Measurements from ENCODE around the gene NAPEPLD. TPM values are rescaled to one million over a fixed set of nuclear protein-coding genes. Genes with fewer than 3 reads are reported as not detected.

Gene NAPEPLD
- total and polyA plus RNA-seq, 2 donors (not counting 3 experiments of a cell fraction or from before 2014, with no cell fraction given), result 2.6 to 6.7 TPM

DNA sequence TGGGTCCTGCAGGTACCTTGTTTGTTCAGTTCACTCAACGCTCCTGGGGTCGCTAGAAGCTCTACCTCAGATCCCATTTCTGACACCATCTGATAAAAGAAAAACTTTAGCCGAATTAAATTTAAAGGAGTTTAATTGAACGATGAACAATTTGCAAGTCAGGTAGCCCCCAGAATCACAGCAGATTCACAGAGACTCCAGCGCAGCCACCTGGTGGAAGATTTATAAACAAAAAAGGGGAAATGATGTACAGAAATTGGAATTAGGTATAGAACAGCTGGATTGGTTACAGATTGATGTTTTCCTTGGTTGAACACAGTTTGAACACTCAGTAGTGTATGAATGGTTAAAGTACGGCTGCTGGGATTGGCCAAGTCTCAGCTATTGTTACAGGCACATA lies 97.4 kb downstream of the NAPEPLD start:
- POLR2A ChIA-PET, result no interaction called here
- Histone ChIP-seq H3K27ac (ENCODE audit: insufficient read depth, low read depth, low read length) (no peak overlapping the region), H3K9me3 (replicated peaks; ENCODE audit: control insufficient read depth, insufficient read depth, low read length) (no peaks in the 10 kb centered on the region), H4K20me1 (replicated peaks; ENCODE audit: control insufficient read depth, extremely low read depth, insufficient read depth, low read length) (no peaks in the 10 kb centered on the region), H3K79me2 (ENCODE audit: control insufficient read depth, insufficient read depth, low read length) (no peaks in the 10 kb centered on the region), H3K4me1 (ENCODE audit: control insufficient read depth, extremely low read depth, insufficient read depth, low read length) (no peaks in the 10 kb centered on the region), H2AFZ (ENCODE audit: low read depth, low read length) (no peak overlapping the region), H3K9me1 (replicated peaks; ENCODE audit: control insufficient read depth, extremely low read depth, insufficient read depth, low read length) (no peaks in the 10 kb centered on the region), H3K4me2 (ENCODE audit: insufficient read depth, low read length) (no peak overlapping the region), H3K4me3 (replicated peaks in 1 of 3; ENCODE audit: insufficient read depth in 1 of 3, low read depth in 1 of 3, low read length in 3 of 3) (no peak overlapping the region), H3K36me3 (ENCODE audit: control insufficient read depth in 2 of 2, extremely low read depth in 1 of 2, insufficient read depth in 2 of 2, low read length in 2 of 2) (no peaks in the 10 kb centered on the region), H3K9ac (replicated peaks; ENCODE audit: extremely low read depth, insufficient read depth, low read length) (no peak overlapping the region), H3K27me3 (ENCODE audit: control insufficient read depth in 2 of 2, insufficient read depth in 2 of 2, low read length in 2 of 2) (no peaks in the 10 kb centered on the region)
- no TSS peak for BruUV-seq (replicated peaks)
- TF ChIP-seq POLR2AphosphoS5 (IDR thresholded peaks at IDR 0.05; ENCODE audit: insufficient read depth, low read depth, low read length) (no peak), MAX (IDR thresholded peaks at IDR 0.05; ENCODE audit: insufficient read depth, insufficient read length) (no peak), GATA2 (IDR thresholded peaks at IDR 0.05; ENCODE audit: insufficient read depth, insufficient read length, low read depth, low read length) (no peak), EZH2 (IDR thresholded peaks at IDR 0.05; ENCODE audit: borderline replicate concordance, low read depth, low read length, severe bottlenecking) (no peak), POLR2A (IDR thresholded peaks at IDR 0.05; ENCODE audit: low read depth, low read length) (no peak), MYC (IDR thresholded peaks at IDR 0.05; ENCODE audit: low read depth, low read length) (no peak), CTCF (IDR thresholded peaks at IDR 0.05; ENCODE audit: extremely low read depth in 1 of 2, insufficient read depth in 1 of 2, low read depth in 1 of 2, low read length in 2 of 2) (no peak), FOS (IDR thresholded peaks at IDR 0.05; ENCODE audit: borderline replicate concordance, insufficient read depth, low read length) (no peak), JUN (IDR thresholded peaks at IDR 0.05; ENCODE audit: borderline replicate concordance, insufficient read depth, insufficient read length, low read depth) (no peak)
- intact Hi-C loops (cut with micrococcal nuclease), result no loop called here
- CTCF ChIA-PET, result interaction anchor here (0.6 to 1.6 kb wide), 4 partner anchors 10 to 293 kb away, joined by 3 to 8 read pairs (median 3); no protein-coding TSS in a partner anchor
- FAIRE-seq (no peak), DNase-seq (ENCODE audit: low read depth, low spot score) (no peak)
- dilution Hi-C loops (cut with MboI; ENCODE audit: extremely low pct_ligation_motif_present, low sequenced_read_pairs), result no loop called here

Other genes with a start within 250 kb of the NAPEPLD start
- gene LRRC17, start 236.1 kb downstream of the NAPEPLD start, total RNA-seq, result 22.7 and 31.9 TPM in 2 replicates
- gene LRRC17, start 236.1 kb downstream of the NAPEPLD start, polyA plus RNA-seq, result 27.1 and 33.7 TPM in 2 replicates
- gene FBXL13, start 74.3 kb downstream of the NAPEPLD start, total RNA-seq, result 4.6 and 5.2 TPM in 2 replicates
- 3.9 and 4.0 TPM in 2 replicates for gene FBXL13, start 74.3 kb downstream of the NAPEPLD start, polyA plus RNA-seq
- gene ARMC10, start 74.0 kb downstream of the NAPEPLD start, total RNA-seq, result 29.8 and 39.2 TPM in 2 replicates
- 14.1 and 16.6 TPM in 2 replicates for gene ARMC10, start 74.0 kb downstream of the NAPEPLD start, polyA plus RNA-seq
- 36.8 and 39.7 TPM in 2 replicates for gene PMPCB, start 148.3 kb upstream of the NAPEPLD start, total RNA-seq
- 25.3 and 30.0 TPM in 2 replicates for gene PMPCB, start 148.3 kb upstream of the NAPEPLD start, polyA plus RNA-seq
- 33.3 and 36.3 TPM in 2 replicates for gene DNAJC2, start 195.7 kb upstream of the NAPEPLD start, total RNA-seq
- 6.1 and 8.4 TPM in 2 replicates for gene DNAJC2, start 195.7 kb upstream of the NAPEPLD start, polyA plus RNA-seq
- 137 and 147 TPM in 2 replicates for gene PSMC2, start 198.5 kb upstream of the NAPEPLD start, total RNA-seq
- gene PSMC2, start 198.5 kb upstream of the NAPEPLD start, polyA plus RNA-seq, result 80.2 and 109 TPM in 2 replicates

Data from endothelial cell of umbilical vein (primary cell).